GM23338 (cell line): ENCODE measurements around the gene EPHB3.
A peak's percentile ranks its signal among the peaks of the same experiment; 100 is the strongest.

Experiments
- EZH2 ChIP-seq: fragments of 200-600 bp; sonication (generic); IDR thresholded peaks from one replicate; pipeline ENCODE4 v1.8.0; 2017; ENCODE audit warnings: antibody characterized with exemption, mild to moderate bottlenecking, low read depth; ENCODE audit not compliant: unreplicated experiment
- NANOG ChIP-seq: IDR thresholded peaks from 2 replicates; pipeline ENCODE4 v1.6.1; 2016; ENCODE audit warnings: antibody characterized with exemption, borderline replicate concordance
- POLR2AphosphoS5 ChIP-seq: IDR thresholded peaks from 2 replicates; pipeline ENCODE4 v1.6.1; 2016; ENCODE audit warnings: antibody characterized with exemption, low read depth
- TF ChIP-seq, protein P1 (sequence below), 2 experiments: fragments of 200-600 bp in 1 of 2; sonication (generic) in 1 of 2; conservative IDR thresholded peaks; 2 replicates each; pipeline versions ENCODE4 v1.5.1 to v1.6.1; 2016 to 2017; ENCODE audit warnings: antibody characterized with exemption in 2 of 2, low read depth in 2 of 2, mild to moderate bottlenecking in 2 of 2, moderate library complexity in 1 of 2

DNA sequence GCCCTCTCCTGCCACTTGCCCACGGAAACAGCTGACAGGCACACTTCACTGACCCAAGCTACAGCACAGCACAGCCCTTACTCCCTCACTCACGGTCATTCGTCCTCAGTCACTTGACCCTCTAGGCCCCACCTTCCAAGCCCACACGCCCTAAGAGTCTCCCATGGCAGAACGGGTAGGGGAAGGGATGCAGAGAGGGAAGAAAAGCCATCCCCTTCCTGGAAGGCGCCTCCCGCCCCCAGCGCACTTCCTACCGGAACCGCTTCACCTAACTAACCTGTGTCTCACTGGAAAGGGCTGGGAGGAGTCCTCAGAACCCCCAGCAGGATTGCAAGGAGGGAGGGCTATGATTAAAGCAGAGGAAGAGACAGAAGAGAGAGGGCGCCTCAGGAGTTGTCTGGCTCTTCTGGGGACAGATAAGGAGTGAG lies 22.9 kb downstream of the EPHB3 start:
- no peak for TF ChIP-seq POLR2AphosphoS5
- TF ChIP-seq, protein P1, sequence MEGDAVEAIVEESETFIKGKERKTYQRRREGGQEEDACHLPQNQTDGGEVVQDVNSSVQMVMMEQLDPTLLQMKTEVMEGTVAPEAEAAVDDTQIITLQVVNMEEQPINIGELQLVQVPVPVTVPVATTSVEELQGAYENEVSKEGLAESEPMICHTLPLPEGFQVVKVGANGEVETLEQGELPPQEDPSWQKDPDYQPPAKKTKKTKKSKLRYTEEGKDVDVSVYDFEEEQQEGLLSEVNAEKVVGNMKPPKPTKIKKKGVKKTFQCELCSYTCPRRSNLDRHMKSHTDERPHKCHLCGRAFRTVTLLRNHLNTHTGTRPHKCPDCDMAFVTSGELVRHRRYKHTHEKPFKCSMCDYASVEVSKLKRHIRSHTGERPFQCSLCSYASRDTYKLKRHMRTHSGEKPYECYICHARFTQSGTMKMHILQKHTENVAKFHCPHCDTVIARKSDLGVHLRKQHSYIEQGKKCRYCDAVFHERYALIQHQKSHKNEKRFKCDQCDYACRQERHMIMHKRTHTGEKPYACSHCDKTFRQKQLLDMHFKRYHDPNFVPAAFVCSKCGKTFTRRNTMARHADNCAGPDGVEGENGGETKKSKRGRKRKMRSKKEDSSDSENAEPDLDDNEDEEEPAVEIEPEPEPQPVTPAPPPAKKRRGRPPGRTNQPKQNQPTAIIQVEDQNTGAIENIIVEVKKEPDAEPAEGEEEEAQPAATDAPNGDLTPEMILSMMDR (conservative IDR thresholded peaks at IDR 0.05; ENCODE audit: low read depth in 2 of 2) = peak in 1 of 2 experiments; percentile 53; a peak in 2 of 4 replicates
- peak; percentile 40 for TF ChIP-seq EZH2
- TF ChIP-seq NANOG = no peak
